ENCODE data around the gene SLC29A1. TPM values are rescaled to one million over a fixed set of nuclear protein-coding genes. Genes with fewer than 3 reads are reported as not detected.

SLC29A1 gene
- total and polyA plus RNA-seq, 2 of the 8 experiments (the other 6 are each of a cell fraction or from before 2014, with no cell fraction given): 187 to 558 TPM

DNA sequence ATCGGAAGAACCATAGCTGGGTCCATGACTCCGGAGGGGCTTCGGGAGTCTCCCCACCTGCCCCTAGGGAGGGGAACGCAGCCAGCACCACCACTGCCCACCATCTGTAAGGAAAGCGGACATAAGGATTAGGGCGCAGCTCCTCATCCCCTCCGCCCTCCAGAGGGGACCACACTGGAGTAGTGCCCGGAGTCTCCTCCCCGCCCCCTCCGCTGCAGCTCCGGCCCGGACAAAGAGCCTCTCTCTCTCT is 33.3 kb downstream of the SLC29A1 start (continued):
- TF ChIP-seq, protein P1, sequence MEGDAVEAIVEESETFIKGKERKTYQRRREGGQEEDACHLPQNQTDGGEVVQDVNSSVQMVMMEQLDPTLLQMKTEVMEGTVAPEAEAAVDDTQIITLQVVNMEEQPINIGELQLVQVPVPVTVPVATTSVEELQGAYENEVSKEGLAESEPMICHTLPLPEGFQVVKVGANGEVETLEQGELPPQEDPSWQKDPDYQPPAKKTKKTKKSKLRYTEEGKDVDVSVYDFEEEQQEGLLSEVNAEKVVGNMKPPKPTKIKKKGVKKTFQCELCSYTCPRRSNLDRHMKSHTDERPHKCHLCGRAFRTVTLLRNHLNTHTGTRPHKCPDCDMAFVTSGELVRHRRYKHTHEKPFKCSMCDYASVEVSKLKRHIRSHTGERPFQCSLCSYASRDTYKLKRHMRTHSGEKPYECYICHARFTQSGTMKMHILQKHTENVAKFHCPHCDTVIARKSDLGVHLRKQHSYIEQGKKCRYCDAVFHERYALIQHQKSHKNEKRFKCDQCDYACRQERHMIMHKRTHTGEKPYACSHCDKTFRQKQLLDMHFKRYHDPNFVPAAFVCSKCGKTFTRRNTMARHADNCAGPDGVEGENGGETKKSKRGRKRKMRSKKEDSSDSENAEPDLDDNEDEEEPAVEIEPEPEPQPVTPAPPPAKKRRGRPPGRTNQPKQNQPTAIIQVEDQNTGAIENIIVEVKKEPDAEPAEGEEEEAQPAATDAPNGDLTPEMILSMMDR (IDR thresholded peaks at IDR 0.05; ENCODE audit: control extremely low read depth in 1 of 3, insufficient read depth in 1 of 3, low read depth in 1 of 3, low read length in 3 of 3): 0 out of 4 replicates have a peak, but pooled peaks of 1 of the 3 experiments have one; percentile 2
- TF ChIP-seq POU5F1 (IDR thresholded peaks at IDR 0.05; ENCODE audit: low read depth, low read length) (no peak), HDAC6 (IDR thresholded peaks at IDR 0.05; ENCODE audit: low read depth, low read length) (no peak), CREB1 (IDR thresholded peaks at IDR 0.05) (no peak), RBBP5 (IDR thresholded peaks at IDR 0.05; ENCODE audit: borderline replicate concordance, low read depth, low read length) (no peak), HDAC2 (IDR thresholded peaks at IDR 0.05; ENCODE audit: borderline replicate concordance in 1 of 2, low read depth in 2 of 2, low read length in 2 of 2) (no peak), ZNF274 (IDR thresholded peaks at IDR 0.05; ENCODE audit: borderline replicate concordance, extremely low read depth, low read length) (no peak), POLR2AphosphoS5 (IDR thresholded peaks at IDR 0.05; ENCODE audit: low read depth, low read length) (peak; percentile 7; the same call in 1 of the 2 replicates), GTF2F1 (IDR thresholded peaks at IDR 0.05; ENCODE audit: borderline replicate concordance, low read depth, low read length) (no peak)
- TF ChIP-seq, protein P2, sequence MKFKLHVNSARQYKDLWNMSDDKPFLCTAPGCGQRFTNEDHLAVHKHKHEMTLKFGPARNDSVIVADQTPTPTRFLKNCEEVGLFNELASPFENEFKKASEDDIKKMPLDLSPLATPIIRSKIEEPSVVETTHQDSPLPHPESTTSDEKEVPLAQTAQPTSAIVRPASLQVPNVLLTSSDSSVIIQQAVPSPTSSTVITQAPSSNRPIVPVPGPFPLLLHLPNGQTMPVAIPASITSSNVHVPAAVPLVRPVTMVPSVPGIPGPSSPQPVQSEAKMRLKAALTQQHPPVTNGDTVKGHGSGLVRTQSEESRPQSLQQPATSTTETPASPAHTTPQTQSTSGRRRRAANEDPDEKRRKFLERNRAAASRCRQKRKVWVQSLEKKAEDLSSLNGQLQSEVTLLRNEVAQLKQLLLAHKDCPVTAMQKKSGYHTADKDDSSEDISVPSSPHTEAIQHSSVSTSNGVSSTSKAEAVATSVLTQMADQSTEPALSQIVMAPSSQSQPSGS (IDR thresholded peaks at IDR 0.05; ENCODE audit: low read length): no peak
- TF ChIP-seq, protein P3, sequence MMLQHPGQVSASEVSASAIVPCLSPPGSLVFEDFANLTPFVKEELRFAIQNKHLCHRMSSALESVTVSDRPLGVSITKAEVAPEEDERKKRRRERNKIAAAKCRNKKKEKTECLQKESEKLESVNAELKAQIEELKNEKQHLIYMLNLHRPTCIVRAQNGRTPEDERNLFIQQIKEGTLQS (IDR thresholded peaks at IDR 0.05; ENCODE audit: insufficient read depth, low read depth, low read length): no peak
- TF ChIP-seq, protein P4, sequence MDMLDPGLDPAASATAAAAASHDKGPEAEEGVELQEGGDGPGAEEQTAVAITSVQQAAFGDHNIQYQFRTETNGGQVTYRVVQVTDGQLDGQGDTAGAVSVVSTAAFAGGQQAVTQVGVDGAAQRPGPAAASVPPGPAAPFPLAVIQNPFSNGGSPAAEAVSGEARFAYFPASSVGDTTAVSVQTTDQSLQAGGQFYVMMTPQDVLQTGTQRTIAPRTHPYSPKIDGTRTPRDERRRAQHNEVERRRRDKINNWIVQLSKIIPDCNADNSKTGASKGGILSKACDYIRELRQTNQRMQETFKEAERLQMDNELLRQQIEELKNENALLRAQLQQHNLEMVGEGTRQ (IDR thresholded peaks at IDR 0.05; ENCODE audit: low read length): no peak
